Liver (tissue), 9 donors: ENCODE data around the gene KCNIP4. TPM values are rescaled to one million over a fixed set of nuclear protein-coding genes. Genes with fewer than 3 reads are reported as not detected.

Experiments
- DNase-seq: peaks from one replicate; pipeline ENCODE4 v3.0.0-alpha.2; 2017; ENCODE audit warnings: low spot score
- H3K27ac ChIP-seq, 2 donors: one replicate each; pipeline ENCODE4 v1.7.0; 2013; ENCODE audit warnings: inconsistent platforms in 2 of 2, low read length in 2 of 2, control low read depth in 1 of 2, low read depth in 1 of 2, mild to moderate bottlenecking in 1 of 2
- H3K27me3 ChIP-seq, 4 donors: one replicate each; pipeline versions ENCODE4 v1.6.1 to v1.7.0; 2013; ENCODE audit warnings: low read length in 3 of 4, inconsistent platforms in 1 of 4, mild to moderate bottlenecking in 1 of 4, moderate library complexity in 1 of 4; ENCODE audit not compliant: control insufficient read depth in 4 of 4, insufficient read depth in 4 of 4
- H3K36me3 ChIP-seq, 4 donors: one replicate each; pipeline versions ENCODE4 v1.6.1 to v1.7.0; 2013; ENCODE audit warnings: low read length in 3 of 4, mild to moderate bottlenecking in 3 of 4, low read depth in 1 of 4, moderate library complexity in 1 of 4; ENCODE audit not compliant: control insufficient read depth in 4 of 4, insufficient read depth in 3 of 4
- H3K4me1 ChIP-seq, 4 donors: one replicate each; pipeline versions ENCODE4 v1.6.1 to v1.7.0; 2013; ENCODE audit warnings: low read length in 3 of 4, mild to moderate bottlenecking in 3 of 4, moderate library complexity in 1 of 4; ENCODE audit not compliant: control insufficient read depth in 4 of 4, insufficient read depth in 4 of 4
- H3K4me3 ChIP-seq, 3 donors: one replicate each; pipeline versions ENCODE4 v1.6.1 to v1.7.0; 2013; ENCODE audit warnings: low read length in 3 of 3, control low read depth in 1 of 3, low read depth in 1 of 3, mild to moderate bottlenecking in 1 of 3
- H3K9ac ChIP-seq, 2 donors: one replicate each; pipeline ENCODE4 v1.7.0; 2013; ENCODE audit warnings: low read length in 2 of 2, mild to moderate bottlenecking in 2 of 2, moderate library complexity in 2 of 2, control low read depth in 1 of 2, low read depth in 1 of 2
- H3K9me3 ChIP-seq, 4 donors: one replicate each; pipeline versions ENCODE4 v1.6.1 to v1.7.0; 2013; ENCODE audit warnings: low read length in 3 of 4; ENCODE audit not compliant: control insufficient read depth in 4 of 4
- EGR1 ChIP-seq, 2 donors: IDR thresholded peaks; 2 replicates each; pipeline ENCODE4 v1.6.1; 2016 to 2018; ENCODE audit warnings: antibody characterized with exemption in 2 of 2, low read depth in 2 of 2
- GABPA ChIP-seq, 2 donors: IDR thresholded peaks in 1 of 2; conservative IDR thresholded peaks in 1 of 2; 2 replicates each; pipeline ENCODE4 v1.6.1; 2016; ENCODE audit warnings: antibody characterized with exemption in 2 of 2, mild to moderate bottlenecking in 1 of 2, moderate library complexity in 1 of 2
- HNF4G ChIP-seq: IDR thresholded peaks from 2 replicates; pipeline ENCODE4 v1.6.1; 2016; ENCODE audit warnings: antibody characterized with exemption
- MAX ChIP-seq: IDR thresholded peaks from 2 replicates; pipeline ENCODE4 v1.6.1; 2016; ENCODE audit warnings: antibody characterized with exemption
- NR2F2 ChIP-seq: IDR thresholded peaks from 2 replicates; pipeline ENCODE4 v1.6.1; 2016; ENCODE audit warnings: antibody characterized with exemption
- RAD21 ChIP-seq, 2 donors: IDR thresholded peaks; 2 replicates each; pipeline ENCODE4 v1.6.1; 2016; ENCODE audit warnings: antibody characterized with exemption in 2 of 2, mild to moderate bottlenecking in 2 of 2
- REST ChIP-seq: IDR thresholded peaks from 2 replicates; pipeline ENCODE4 v1.6.1; 2016; ENCODE audit warnings: antibody characterized with exemption, mild to moderate bottlenecking
- RXRA ChIP-seq, 2 donors: IDR thresholded peaks; 2 replicates each; pipeline ENCODE4 v1.6.1; 2017 to 2018; ENCODE audit warnings: antibody characterized with exemption in 2 of 2, mild to moderate bottlenecking in 1 of 2
- TAF1 ChIP-seq: conservative IDR thresholded peaks from 2 replicates; pipeline ENCODE4 v1.6.1; 2016; ENCODE audit warnings: antibody characterized with exemption, mild to moderate bottlenecking
- YY1 ChIP-seq: IDR thresholded peaks from 2 replicates; pipeline ENCODE4 v1.6.1; 2016; ENCODE audit warnings: antibody characterized with exemption, mild to moderate bottlenecking
- ZBTB33 ChIP-seq: IDR thresholded peaks from 2 replicates; pipeline ENCODE4 v1.6.1; 2016; ENCODE audit warnings: antibody characterized with exemption
- WGBS: extraction: QIAGEN DNeasy Blood & Tissue Kit; methylation state at CpG from one replicate; pipeline ENCODE4 v1.1.7; 2013; 5-methylcytosine and 5-hydroxymethylcytosine counted together
- polyA plus RNA-seq, 2 donors: library from polyadenylated mRNA; stranded (reverse) in 1 of 2; unstranded in 1 of 2; fragments of 200-250 nt in 1 of 2; fragments of >200 nt in 1 of 2; fragmentation: Nextera tagmentation in 1 of 2; extraction: Ambion mirVana in 1 of 2; gene quantifications; one replicate each; pipeline versions ENCODE4 v1.2.1 to v1.2.3, GENCODE V29; 2013 to 2015
- total RNA-seq, 2 donors: library from RNA; depleted of rRNA; stranded (reverse); fragments of >200 nt; gene quantifications; one replicate each; pipeline ENCODE4 v1.2.3, GENCODE V29; 2014
- TF ChIP-seq, protein P1 (sequence below): fragments of 150-350 bp; IDR thresholded peaks from 2 replicates; pipeline ENCODE4 v1.5.1; 2017; ENCODE audit warnings: improper control_type of control experiment, low read depth, low read length; ENCODE audit not compliant: missing input control
- donor health status: healthy.
- donor health status: healthy.
- donor health status: healthy.
- donor health status: healthy.
- donor health status: healthy.

The KCNIP4 gene
- total and polyA plus RNA-seq, 4 donors = 0.08 to 0.14 TPM; not detected in 2

DNA sequence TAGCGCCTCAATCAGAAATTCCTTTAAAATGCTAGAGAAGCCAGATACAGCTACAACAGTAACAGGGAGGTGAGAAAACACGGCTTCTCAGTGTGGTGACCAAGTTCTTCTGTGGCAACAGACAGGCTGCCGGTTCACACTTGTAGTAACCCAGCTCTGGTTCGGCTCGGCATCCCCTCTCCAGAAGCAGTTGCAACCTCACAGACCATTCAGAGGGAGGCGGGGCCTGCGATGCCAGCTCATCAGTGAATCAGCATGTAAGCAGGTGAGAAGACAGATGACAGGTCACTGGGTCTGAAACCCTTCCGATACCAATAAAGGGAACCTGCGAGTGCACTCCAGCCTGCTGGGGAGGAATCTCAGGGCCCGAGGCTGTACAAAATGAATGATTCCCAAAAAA is 251.0 kb downstream of the KCNIP4 start:
- no peak for TF ChIP-seq TAF1
- Histone ChIP-seq H3K4me1 (no peaks in the 10 kb centered on the region), H3K27me3 (peaks cover 0 to 7% (median 0%) of the 10 kb centered on the region in 4 donors), H3K9ac (no peak overlapping the region), H3K27ac (no peak overlapping the region), H3K4me3 (no peak overlapping the region), H3K36me3 (no peaks in the 10 kb centered on the region), H3K9me3 (no peaks in the 10 kb centered on the region)
- DNase-seq = no peak
- WGBS = 18% methylated on average over 10 of the region's 10 CpGs

DNA sequence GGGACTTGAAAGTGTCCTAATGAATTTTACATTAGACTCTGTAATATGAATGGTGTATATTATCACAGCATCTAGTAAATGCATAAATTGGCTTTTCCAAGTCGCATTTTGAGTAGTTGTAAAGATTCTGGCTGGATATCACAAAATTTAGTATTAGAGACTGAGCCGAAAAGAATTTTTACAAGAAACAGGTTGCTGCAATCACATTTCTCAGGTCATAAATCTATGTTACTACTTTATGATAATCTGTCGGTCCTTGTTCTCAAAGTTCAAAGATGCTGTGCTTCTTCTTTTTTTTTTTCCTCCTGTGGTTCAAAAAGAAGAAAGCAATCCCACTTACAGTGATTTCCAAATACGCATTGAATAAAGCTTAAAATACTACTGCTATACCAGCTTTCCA is 253.4 kb downstream of the KCNIP4 start:
- Histone ChIP-seq H3K36me3 (no peaks in the 10 kb centered on the region), H3K4me3 (no peak overlapping the region), H3K27ac (no peak overlapping the region), H3K4me1 (no peaks in the 10 kb centered on the region), H3K9ac (no peak overlapping the region), H3K27me3 (peaks cover 0 to 3% (median 0%) of the 10 kb centered on the region in 4 donors), H3K9me3 (no peaks in the 10 kb centered on the region)
- DNase-seq = no peak
- no peak for TF ChIP-seq GABPA (IDR thresholded peaks at IDR 0.05 in 1 of 2, conservative IDR thresholded peaks at IDR 0.05 in 1 of 2)
- TF ChIP-seq, protein P1, sequence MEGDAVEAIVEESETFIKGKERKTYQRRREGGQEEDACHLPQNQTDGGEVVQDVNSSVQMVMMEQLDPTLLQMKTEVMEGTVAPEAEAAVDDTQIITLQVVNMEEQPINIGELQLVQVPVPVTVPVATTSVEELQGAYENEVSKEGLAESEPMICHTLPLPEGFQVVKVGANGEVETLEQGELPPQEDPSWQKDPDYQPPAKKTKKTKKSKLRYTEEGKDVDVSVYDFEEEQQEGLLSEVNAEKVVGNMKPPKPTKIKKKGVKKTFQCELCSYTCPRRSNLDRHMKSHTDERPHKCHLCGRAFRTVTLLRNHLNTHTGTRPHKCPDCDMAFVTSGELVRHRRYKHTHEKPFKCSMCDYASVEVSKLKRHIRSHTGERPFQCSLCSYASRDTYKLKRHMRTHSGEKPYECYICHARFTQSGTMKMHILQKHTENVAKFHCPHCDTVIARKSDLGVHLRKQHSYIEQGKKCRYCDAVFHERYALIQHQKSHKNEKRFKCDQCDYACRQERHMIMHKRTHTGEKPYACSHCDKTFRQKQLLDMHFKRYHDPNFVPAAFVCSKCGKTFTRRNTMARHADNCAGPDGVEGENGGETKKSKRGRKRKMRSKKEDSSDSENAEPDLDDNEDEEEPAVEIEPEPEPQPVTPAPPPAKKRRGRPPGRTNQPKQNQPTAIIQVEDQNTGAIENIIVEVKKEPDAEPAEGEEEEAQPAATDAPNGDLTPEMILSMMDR = no peak
- no peak for TF ChIP-seq NR2F2
- no peak for TF ChIP-seq HNF4G
- TF ChIP-seq ZBTB33 = no peak
- no peak for TF ChIP-seq REST
- TF ChIP-seq EGR1 (IDR thresholded peaks at IDR 0.05; ENCODE audit: low read depth in 2 of 2) = no peak
- TF ChIP-seq MAX = no peak
- WGBS = 55% methylated on average over 4 of the region's 4 CpGs

DNA sequence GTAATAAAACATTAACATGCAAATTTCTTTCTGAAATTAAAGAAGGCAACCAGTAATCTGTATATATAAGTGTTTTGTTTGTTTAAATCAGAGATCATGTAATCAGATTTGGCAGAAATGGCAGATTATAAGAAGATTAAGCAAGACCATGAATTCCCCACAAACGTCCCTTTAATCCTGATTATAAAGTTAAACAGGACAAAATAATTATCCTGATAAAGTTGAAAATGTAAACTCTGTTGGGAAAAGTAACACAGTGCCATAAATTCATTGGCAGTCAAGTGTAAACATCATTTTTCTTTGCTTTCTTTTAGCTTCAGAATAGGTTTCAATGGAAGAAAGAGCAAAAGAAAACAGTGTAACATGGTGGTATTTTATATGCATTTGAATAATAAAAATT is 256.3 kb downstream of the KCNIP4 start:
- Histone ChIP-seq H3K36me3 (no peaks in the 10 kb centered on the region), H3K4me3 (no peak overlapping the region), H3K27ac (no peak overlapping the region), H3K9me3 (no peaks in the 10 kb centered on the region), H3K27me3 (no peaks in the 10 kb centered on the region), H3K4me1 (no peaks in the 10 kb centered on the region), H3K9ac (no peak overlapping the region)
- no peak for DNase-seq
- no peak for TF ChIP-seq RAD21 (IDR thresholded peaks at IDR 0.05)
- no peak for TF ChIP-seq HNF4G
- TF ChIP-seq RXRA (IDR thresholded peaks at IDR 0.05) = no peak
- TF ChIP-seq TAF1 = no peak
- TF ChIP-seq YY1 = no peak
- 22% methylated on average over 1 of the region's 1 CpG for WGBS
